Measurements from ENCODE around the gene TNS2. TPM values are rescaled to one million over a fixed set of nuclear protein-coding genes. Genes with fewer than 3 reads are reported as not detected.

TNS2 gene
- total RNA-seq, 4 donors from 2014 or later: 48.2 to 397 (median 169) TPM

GRCh38 chr12:53098354-53098981, 48.6 kb downstream of the TNS2 start:
- Histone ChIP-seq H3K9me3 (no peaks in the 10 kb centered on the region), H3K27ac (peak overlapping the region; percentile 77 to 88 (median 84)), H3K4me1 (peaks cover 18 to 34% (median 23%) of the 10 kb centered on the region in 4 donors), H3K36me3 (no peaks in the 10 kb centered on the region), H3K27me3 (peaks cover 28% of the 10 kb centered on the region), H3K4me3 (peak overlapping the region in 3 of 4 donors; percentile 32 to 59 (median 56))
- WGBS, 2 donors (ENCODE audit: low coverage in 1 of 2): 51 to 82% methylated on average over 2 to 13 of the region's 13 CpGs
- no peak for TF ChIP-seq EP300 (IDR thresholded peaks at IDR 0.05; ENCODE audit: low read depth)
- no peak for TF ChIP-seq POLR2A (IDR thresholded peaks at IDR 0.05)
- TF ChIP-seq POLR2AphosphoS5 (IDR thresholded peaks at IDR 0.05): peak in 2 of 3 donors; percentile 20 to 29
- no peak for TF ChIP-seq CTCF (IDR thresholded peaks at IDR 0.05)
- DNase-seq: peak; percentile 22
- intact Hi-C loops (cut with DNase I; ENCODE audit: low total_unique reads): loop anchor here (2.0 kb wide), 1 partner anchor 26 kb away; no protein-coding TSS in a partner anchor
- in situ Hi-C loops (cut with MboI; ENCODE audit: low pct_ligation_motif_present in 1 of 4, low pct_unique_long_range_greater_than_20kb in 1 of 4, low sequenced_read_pairs in 3 of 4): no loop called here

GRCh38 chr12:53099071-53099882, 49.4 kb downstream of the TNS2 start:
- 18% methylated on average over 6 of the region's 6 CpGs; no CpG with 5 or more reads in 1 of the 2 donors for WGBS, 2 donors (ENCODE audit: low coverage in 1 of 2)
- intact Hi-C loops (cut with DNase I; ENCODE audit: low total_unique reads) (loop anchor here (2.0 kb wide), 1 partner anchor 26 kb away; no protein-coding TSS in a partner anchor), in situ Hi-C loops (cut with MboI; ENCODE audit: low pct_ligation_motif_present in 1 of 4, low pct_unique_long_range_greater_than_20kb in 1 of 4, low sequenced_read_pairs in 3 of 4) (no loop called here)
- H3K36me3 ChIP-seq: no peaks in the 10 kb centered on the region
- TF ChIP-seq EP300 (IDR thresholded peaks at IDR 0.05; ENCODE audit: low read depth) (no peak), CTCF (IDR thresholded peaks at IDR 0.05) (peak; percentile 95 to 98 (median 97)), POLR2AphosphoS5 (IDR thresholded peaks at IDR 0.05) (peak; percentile 63 to 78 (median 65)), POLR2A (IDR thresholded peaks at IDR 0.05) (no peak)
- H3K27me3 ChIP-seq: peaks cover 28% of the 10 kb centered on the region
- DNase-seq: peak; percentile 89
- no peaks in the 10 kb centered on the region for H3K9me3 ChIP-seq
- H3K27ac ChIP-seq: peak overlapping the region; percentile 77 to 88 (median 84)
- H3K4me1 ChIP-seq: peaks cover 18 to 34% (median 23%) of the 10 kb centered on the region in 4 donors
- peak overlapping the region in 1 of 4 donors; percentile 19 for H3K4me3 ChIP-seq

- Histone ChIP-seq H3K36me3 (no peaks in the 10 kb centered on the region), H3K27ac (no peak overlapping the region), H3K9me3 (no peaks in the 10 kb centered on the region), H3K4me3 (no peak overlapping the region), H3K27me3 (peaks cover 26% of the 10 kb centered on the region), H3K4me1 (peaks cover 18 to 34% (median 23%) of the 10 kb centered on the region in 4 donors)
- intact Hi-C loops (cut with DNase I; ENCODE audit: low total_unique reads) (loop anchor here (1.0 kb wide), 1 partner anchor 36 kb away; no protein-coding TSS in a partner anchor), in situ Hi-C loops (cut with MboI; ENCODE audit: low pct_ligation_motif_present in 1 of 4, low pct_unique_long_range_greater_than_20kb in 1 of 4, low sequenced_read_pairs in 3 of 4) (no loop called here)
- TF ChIP-seq POLR2A (IDR thresholded peaks at IDR 0.05): no peak
- TF ChIP-seq CTCF (IDR thresholded peaks at IDR 0.05): no peak
- TF ChIP-seq EP300 (IDR thresholded peaks at IDR 0.05; ENCODE audit: low read depth): no peak
- TF ChIP-seq POLR2AphosphoS5 (IDR thresholded peaks at IDR 0.05): no peak
- 77 to 87% methylated on average over 3 to 13 of the region's 13 CpGs for WGBS, 2 donors (ENCODE audit: low coverage in 1 of 2)
- no peak for DNase-seq
These were observed 50.7 kb downstream of the TNS2 start for GRCh38 chr12:53100466-53101151.

All from transverse colon (tissue), 4 donors.